ENCODE measurements around the gene GNAS-AS1.

Gene GNAS-AS1

GRCh38 chr20:58874469-58874868, 23.8 kb upstream of the GNAS-AS1 start:
- no peak for DNase-seq (ENCODE audit: low spot score)
- no peak for TF ChIP-seq CTCF (IDR thresholded peaks at IDR 0.05; ENCODE audit: borderline replicate concordance, control extremely low read depth, extremely low read depth, insufficient read depth, missing control alignments)
- in situ Hi-C loops (cut with MboI; ENCODE audit: low sequenced_read_pairs, unreplicated experiment): loop anchor here (10.0 kb wide), 2 partner anchors 200 to 330 kb away; no protein-coding TSS in a partner anchor

- in situ Hi-C loops (cut with MboI; ENCODE audit: low sequenced_read_pairs, unreplicated experiment): loop anchor here (10.0 kb wide), 2 partner anchors 203 to 333 kb away; no protein-coding TSS in a partner anchor
- DNase-seq (ENCODE audit: low spot score): no peak
- TF ChIP-seq CTCF (IDR thresholded peaks at IDR 0.05; ENCODE audit: borderline replicate concordance, control extremely low read depth, extremely low read depth, insufficient read depth, missing control alignments): no peak
Observed at GRCh38 chr20:58871533-58872102, 20.9 kb upstream of the GNAS-AS1 start.

GRCh38 chr20:58870293-58871014, 19.8 kb upstream of the GNAS-AS1 start:
- in situ Hi-C loops (cut with MboI; ENCODE audit: low sequenced_read_pairs, unreplicated experiment): loop anchor here (10.0 kb wide), 2 partner anchors 204 to 334 kb away; no protein-coding TSS in a partner anchor
- peak; percentile 67 for DNase-seq (ENCODE audit: low spot score)
- TF ChIP-seq CTCF (IDR thresholded peaks at IDR 0.05; ENCODE audit: borderline replicate concordance, control extremely low read depth, extremely low read depth, insufficient read depth, missing control alignments): peak; percentile 80

GRCh38 chr20:58869662-58870227, 19.0 kb upstream of the GNAS-AS1 start:
- DNase-seq (ENCODE audit: low spot score): no peak
- in situ Hi-C loops (cut with MboI; ENCODE audit: low sequenced_read_pairs, unreplicated experiment): loop anchor here (5.0 to 10.0 kb wide), 3 partner anchors 205 to 358 kb away; no protein-coding TSS in a partner anchor
- no peak for TF ChIP-seq CTCF (IDR thresholded peaks at IDR 0.05; ENCODE audit: borderline replicate concordance, control extremely low read depth, extremely low read depth, insufficient read depth, missing control alignments)

- TF ChIP-seq CTCF (IDR thresholded peaks at IDR 0.05; ENCODE audit: borderline replicate concordance, control extremely low read depth, extremely low read depth, insufficient read depth, missing control alignments): peak; percentile 10
- in situ Hi-C loops (cut with MboI; ENCODE audit: low sequenced_read_pairs, unreplicated experiment): loop anchor here (5.0 kb wide), 1 partner anchor 359 kb away; no protein-coding TSS in a partner anchor
- no peak for DNase-seq (ENCODE audit: low spot score)
Observed at GRCh38 chr20:58868795-58869194, 18.1 kb upstream of the GNAS-AS1 start.

GRCh38 chr20:58867211-58867610, 16.5 kb upstream of the GNAS-AS1 start:
- no peak for DNase-seq (ENCODE audit: low spot score)
- in situ Hi-C loops (cut with MboI; ENCODE audit: low sequenced_read_pairs, unreplicated experiment): loop anchor here (5.0 kb wide), 1 partner anchor 360 kb away; no protein-coding TSS in a partner anchor
- no peak for TF ChIP-seq CTCF (IDR thresholded peaks at IDR 0.05; ENCODE audit: borderline replicate concordance, control extremely low read depth, extremely low read depth, insufficient read depth, missing control alignments)
